HG02973 (cell line): Measurements from ENCODE around the gene NAPA.

Experiments
- ATAC-seq: cut with Tn5 transposase; IDR thresholded peaks from one replicate; pipeline ENCODE4 v1.9.1; 2021; ENCODE audit warnings: moderate library complexity; ENCODE audit not compliant: unreplicated experiment

NAPA gene

GRCh38 chr19:47503130-47503825, 11.6 kb downstream of the NAPA start:
- no peak for ATAC-seq

GRCh38 chr19:47499863-47500830, 14.7 kb downstream of the NAPA start:
- ATAC-seq, result no peak

DNA sequence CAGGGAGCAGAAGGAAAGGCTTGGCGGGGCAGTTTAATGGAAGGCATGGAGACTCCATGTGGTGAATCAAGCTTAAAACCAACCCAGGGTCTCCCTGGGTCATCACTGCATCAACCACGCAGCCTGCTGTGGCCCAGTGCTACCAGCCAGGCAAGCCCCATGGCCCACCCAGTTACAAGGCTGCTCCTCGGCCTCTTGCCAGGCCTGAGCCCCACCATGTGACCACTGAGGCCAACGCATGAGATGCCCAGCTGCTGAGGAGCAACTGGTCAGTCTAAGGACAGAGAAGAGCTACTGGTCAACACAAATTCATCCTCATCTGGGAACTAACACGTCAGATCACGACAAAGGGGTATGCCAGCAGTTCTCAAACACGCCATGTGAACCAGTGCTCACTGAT, 15.5 kb downstream of the NAPA start:
- no peak for ATAC-seq

- ATAC-seq, result no peak
These were observed 16.3 kb downstream of the NAPA start for GRCh38 chr19:47498561-47498960.

DNA sequence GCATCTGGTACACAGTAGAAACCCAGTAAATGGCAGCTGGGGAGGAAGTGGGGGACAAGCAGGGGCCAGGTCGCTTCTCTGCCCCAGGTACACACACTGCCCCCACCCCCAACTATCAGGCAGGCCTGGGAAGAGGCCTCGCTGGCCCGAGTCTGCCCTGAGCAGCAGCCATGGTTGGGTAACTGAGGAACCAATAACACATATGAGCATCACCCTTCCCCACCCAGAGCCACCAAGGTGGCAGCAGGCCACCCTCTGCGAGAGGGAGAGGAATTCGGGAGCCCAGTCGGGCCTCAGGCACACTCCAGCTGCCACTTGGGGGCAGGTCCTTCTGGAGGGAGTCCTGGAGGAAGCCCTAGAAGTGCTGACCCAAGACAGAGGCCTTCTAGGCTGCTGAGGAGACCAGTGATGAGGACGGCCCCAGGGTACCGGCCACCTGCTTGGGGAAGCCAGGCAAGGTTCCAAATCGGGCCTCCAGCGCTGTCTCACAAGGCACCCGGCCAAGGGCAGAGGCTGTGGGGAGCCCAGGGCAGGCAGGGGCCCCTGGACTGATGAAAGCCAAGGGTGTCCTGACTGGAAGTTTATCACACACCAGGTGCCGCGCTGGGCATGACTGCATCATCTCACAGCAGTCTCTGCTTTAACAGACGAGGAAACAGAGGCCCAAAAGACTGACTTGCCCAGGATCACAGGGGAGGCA, 16.9 kb downstream of the NAPA start:
- ATAC-seq, result no peak

DNA sequence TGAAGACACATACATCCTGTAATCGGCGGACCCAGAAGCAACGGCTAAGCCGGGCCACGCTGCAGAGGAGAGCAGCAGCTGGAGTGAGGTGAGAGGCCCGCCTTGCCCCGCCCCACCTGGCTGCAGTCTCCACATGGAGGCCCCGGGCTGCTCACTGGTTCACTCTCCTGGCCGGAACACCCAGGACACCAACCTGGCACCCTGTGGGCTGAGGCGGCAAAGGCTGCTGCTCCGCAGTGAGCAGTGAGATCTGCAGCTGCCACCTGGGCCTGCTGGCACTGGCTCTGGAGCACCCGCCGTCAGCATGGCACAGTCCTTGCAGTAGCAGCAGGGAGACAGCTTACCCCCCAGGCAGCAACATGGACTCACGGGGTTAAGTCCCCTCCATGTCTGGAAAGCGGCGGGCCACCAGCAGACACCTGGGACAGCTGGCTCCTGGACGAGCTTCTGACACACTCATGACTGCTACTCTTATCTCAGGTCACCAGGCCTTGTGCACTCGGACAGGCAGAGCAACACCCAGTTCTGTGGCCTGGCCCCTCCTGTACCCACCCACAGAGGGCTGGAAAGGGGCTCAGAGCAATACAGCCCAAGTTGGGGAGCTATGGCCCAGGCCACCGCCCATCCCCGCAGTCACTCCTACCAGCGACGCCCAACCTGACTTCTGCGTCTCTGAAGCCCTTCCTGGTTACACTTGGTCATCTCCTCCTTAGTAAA, 17.7 kb downstream of the NAPA start:
- no peak for ATAC-seq

GRCh38 chr19:47495478-47496372, 19.1 kb downstream of the NAPA start:
- ATAC-seq, result no peak

DNA sequence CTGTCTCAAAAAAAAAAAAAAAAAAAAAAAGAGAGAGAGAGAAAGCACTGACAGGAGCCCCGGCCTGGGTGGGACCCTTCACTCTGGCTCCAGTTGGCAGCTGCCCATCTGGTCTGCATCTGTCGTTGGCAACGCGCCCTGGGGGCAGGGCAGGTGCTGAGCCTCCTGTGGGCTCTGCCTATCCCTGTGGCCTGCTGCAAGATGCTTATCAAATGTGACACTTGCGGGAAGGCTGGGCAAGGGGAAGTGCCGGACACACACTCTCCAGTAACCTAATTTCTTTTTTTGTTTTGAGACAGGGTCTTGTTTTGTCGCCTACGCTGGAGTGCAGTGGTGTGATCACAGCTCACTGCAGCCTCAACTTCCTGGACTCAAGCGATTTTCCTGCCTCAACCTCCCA, 20.1 kb downstream of the NAPA start:
- ATAC-seq, result no peak

- no peak for ATAC-seq
These were observed 20.7 kb downstream of the NAPA start for GRCh38 chr19:47494211-47494547.

GRCh38 chr19:47493378-47494210, 21.3 kb downstream of the NAPA start:
- ATAC-seq, result no peak

DNA sequence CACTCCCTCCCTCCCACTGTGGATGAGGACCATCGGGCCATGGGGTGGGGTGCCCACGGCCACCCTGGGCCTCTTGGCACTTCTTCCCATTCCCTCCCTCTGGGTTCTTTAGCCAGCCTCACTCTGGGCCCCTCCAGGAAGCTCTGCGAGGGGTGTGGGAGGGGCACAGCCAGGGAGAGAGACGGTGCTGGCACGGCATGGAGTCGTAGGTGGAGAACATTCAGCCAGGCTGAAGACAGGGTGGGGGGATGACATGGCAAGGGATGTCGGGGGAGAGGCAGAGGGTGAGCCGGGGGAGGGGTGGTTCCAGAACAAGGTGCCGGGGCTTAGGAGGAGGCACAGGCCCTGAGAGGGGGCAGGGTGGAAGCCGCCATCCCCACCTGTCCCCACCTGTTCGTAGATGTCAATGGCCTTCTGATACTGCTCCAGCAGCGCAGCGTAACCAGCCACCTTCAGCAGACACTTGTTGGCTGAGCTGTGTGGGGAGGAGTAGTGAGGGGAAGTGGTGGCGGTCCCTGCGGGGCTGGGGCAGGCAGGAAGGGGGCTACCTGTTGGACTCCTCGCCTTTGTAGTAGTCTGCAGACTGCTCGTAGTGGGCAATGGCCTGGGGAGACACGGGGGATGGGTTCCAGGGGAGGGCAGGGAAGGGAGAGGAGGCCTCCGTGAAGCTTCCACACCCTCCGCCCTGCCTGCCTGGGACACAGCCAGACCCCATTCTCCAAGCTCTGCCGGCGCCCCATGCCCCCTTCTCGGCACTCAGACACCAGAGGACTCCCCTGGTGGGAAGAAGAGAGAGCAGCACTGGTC, 22.1 kb downstream of the NAPA start:
- ATAC-seq, result no peak

DNA sequence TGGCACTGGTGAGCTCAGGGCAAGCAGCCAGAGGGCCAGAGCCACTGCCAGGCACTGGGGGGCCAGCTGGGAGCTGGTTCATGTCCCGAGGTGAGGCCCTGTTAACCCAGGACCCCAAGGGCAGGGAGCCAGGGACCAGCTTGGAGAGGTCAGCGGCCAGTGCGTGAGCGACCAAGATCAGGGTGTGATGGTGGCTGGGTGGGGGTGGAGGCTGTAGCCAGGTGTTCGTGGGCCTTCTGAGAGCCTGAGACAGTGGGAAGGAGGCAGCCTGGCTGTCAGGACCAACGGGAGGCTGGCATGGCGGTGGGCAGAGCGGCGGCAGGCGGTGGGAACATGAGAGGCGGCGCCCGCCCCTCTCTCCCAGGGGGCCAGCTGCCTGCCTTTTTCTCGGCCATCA, 22.7 kb downstream of the NAPA start:
- ATAC-seq, result no peak

DNA sequence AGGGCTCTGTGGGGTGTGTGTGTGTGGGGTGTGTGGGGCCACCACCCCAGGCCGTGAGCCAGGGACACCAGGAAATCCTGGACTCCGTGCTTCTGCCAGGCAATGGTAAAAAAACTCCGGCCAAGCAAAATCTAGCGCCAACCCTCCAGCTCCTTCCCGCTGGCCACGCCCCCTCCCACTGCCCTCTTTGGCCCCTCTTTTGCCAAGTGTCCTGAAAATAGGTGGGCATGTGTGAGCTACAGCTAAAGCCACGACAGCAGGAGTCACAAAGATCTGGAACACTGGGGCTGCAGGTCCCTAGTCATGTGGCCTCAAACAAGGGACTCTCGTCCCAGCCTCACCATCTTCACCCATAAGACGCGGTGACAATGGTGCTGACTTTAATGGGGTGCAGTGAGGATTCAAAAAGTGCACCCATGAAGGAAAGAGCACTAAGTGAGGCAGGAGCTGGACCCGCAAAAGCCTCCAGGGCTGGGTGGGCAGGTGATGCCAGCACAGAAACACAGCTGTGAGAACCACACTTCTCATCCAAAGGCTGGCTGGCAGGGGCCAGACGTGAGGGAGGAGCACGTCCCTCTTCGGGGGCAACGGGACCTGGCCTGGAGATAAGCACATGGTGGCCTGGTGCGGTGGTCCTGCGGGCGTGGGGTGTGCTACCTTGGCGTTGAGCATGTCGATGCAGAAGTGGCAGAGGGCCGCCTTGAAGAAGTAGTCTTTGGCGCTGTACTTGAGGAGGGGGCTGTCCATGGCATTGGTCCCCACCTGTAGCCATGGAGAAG, 23.3 kb downstream of the NAPA start:
- ATAC-seq, result no peak

DNA sequence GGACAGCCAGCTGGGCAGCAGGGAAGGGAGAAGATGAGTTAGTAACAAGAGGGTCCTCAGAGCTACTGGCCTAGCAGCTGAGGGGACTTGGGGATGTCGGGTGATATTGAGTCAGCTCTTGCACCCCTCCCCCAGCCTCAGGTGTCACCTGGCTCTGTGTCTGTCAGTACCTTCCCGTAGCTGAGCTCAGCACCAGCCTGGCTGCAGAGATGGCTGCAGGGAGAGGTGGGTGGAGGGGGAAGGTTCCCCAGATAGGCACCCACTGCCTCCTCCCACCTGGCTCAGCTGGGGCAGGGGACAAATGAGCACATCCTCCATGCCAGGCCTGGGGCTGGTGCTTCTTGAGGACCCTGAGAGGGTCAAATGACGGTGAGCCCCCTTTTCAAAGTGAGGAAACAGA, 24.0 kb downstream of the NAPA start:
- no peak for ATAC-seq

GRCh38 chr19:47490031-47490430, 24.8 kb downstream of the NAPA start:
- no peak for ATAC-seq

DNA sequence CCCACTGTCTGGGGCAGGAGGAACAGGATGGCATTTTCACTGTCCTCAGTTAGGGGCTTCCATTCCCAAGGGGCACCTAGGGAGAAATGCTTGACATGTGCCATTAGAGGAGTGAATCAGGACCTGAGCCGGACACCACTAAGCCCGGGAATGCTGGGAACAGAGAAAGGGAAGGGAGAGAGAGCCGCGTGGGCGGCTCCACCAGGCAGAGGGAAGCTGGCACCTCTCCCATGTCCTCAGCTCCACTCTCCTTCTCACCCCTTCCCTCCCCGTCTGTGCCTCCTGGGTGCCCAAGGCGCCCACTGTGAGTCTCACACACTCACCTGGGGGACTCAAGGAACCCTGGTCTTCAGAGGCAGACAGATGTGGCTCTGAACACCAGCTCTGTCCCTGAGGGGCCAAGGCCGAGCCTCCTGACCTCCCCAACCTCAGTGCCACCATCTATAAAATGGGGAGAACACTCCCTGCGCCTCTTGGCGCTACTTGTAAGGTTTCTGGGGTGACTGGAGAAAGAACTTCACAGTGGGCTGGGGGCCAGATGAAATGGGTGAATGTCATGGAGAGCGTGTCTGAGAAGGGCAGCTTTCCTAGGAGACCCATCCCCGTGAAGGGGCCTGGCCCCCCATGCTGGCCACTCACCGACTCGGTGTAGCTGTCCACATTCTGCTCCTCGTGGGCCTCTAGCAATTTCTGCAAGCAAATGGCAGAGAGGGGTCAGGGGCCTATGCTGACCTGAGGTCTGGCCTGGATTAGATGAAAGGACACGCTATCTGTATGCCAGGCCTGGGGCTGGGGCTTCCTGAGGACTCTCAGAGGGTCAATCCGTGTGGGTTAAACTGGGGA, 25.6 kb downstream of the NAPA start:
- ATAC-seq, result no peak
